Measurements from ENCODE around the gene IHH.

IHH gene

GRCh38 chr2:219032051-219032745 is 28.5 kb downstream of the IHH start:
- DNase-seq (ENCODE audit: low read depth, low spot score): no peak
- TF ChIP-seq CTCF (IDR thresholded peaks at IDR 0.05; ENCODE audit: low read depth, low read length): no peak
- H3K4me3 ChIP-seq (ENCODE audit: low read depth, low read length): no peak overlapping the region
- in situ Hi-C loops (cut with HindIII; ENCODE audit: low sequenced_read_pairs): no loop called here

- no peak for DNase-seq (ENCODE audit: low read depth, low spot score)
- H3K4me3 ChIP-seq (ENCODE audit: low read depth, low read length): no peak overlapping the region
- in situ Hi-C loops (cut with HindIII; ENCODE audit: low sequenced_read_pairs): no loop called here
- no peak for TF ChIP-seq CTCF (IDR thresholded peaks at IDR 0.05; ENCODE audit: low read depth, low read length)
These were observed 29.5 kb downstream of the IHH start for GRCh38 chr2:219031005-219031738.

- DNase-seq (ENCODE audit: low read depth, low spot score): no peak
- no peak for TF ChIP-seq CTCF (IDR thresholded peaks at IDR 0.05; ENCODE audit: low read depth, low read length)
- H3K4me3 ChIP-seq (ENCODE audit: low read depth, low read length): no peak overlapping the region
- in situ Hi-C loops (cut with HindIII; ENCODE audit: low sequenced_read_pairs): no loop called here
These were observed 30.4 kb downstream of the IHH start for GRCh38 chr2:219030177-219030940.

GRCh38 chr2:219029829-219030165 is 30.9 kb downstream of the IHH start:
- TF ChIP-seq CTCF (IDR thresholded peaks at IDR 0.05; ENCODE audit: low read depth, low read length): peak; percentile 95
- DNase-seq (ENCODE audit: low read depth, low spot score): peak; percentile 65

GRCh38 chr2:219028996-219029828 is 31.5 kb downstream of the IHH start:
- in situ Hi-C loops (cut with HindIII; ENCODE audit: low sequenced_read_pairs): no loop called here
- no peak for TF ChIP-seq CTCF (IDR thresholded peaks at IDR 0.05; ENCODE audit: low read depth, low read length)
- no peak for DNase-seq (ENCODE audit: low read depth, low spot score)
- H3K4me3 ChIP-seq (ENCODE audit: low read depth, low read length): no peak overlapping the region

More at GRCh38 chr2:219029829-219030165, 30.9 kb downstream of the IHH start:
- no peak overlapping the region for H3K4me3 ChIP-seq (ENCODE audit: low read depth, low read length)
- in situ Hi-C loops (cut with HindIII; ENCODE audit: low sequenced_read_pairs): no loop called here

- TF ChIP-seq CTCF (IDR thresholded peaks at IDR 0.05; ENCODE audit: low read depth, low read length): no peak
- no peak for DNase-seq (ENCODE audit: low read depth, low spot score)
- H3K4me3 ChIP-seq (ENCODE audit: low read depth, low read length): no peak overlapping the region
- in situ Hi-C loops (cut with HindIII; ENCODE audit: low sequenced_read_pairs): no loop called here
These were observed 32.6 kb downstream of the IHH start for GRCh38 chr2:219028141-219028540.

All from astrocyte of the spinal cord (primary cell).